Adrenal gland (tissue), 5 donors: ENCODE data around the gene BLTP3A.
"Not testable (repeated sequence)": the region's sequence is repeated elsewhere in the genome, so short reads cannot be mapped to it uniquely, and the experiment has no call there.

ENCODE experiments used
- CTCF ChIP-seq, 6 experiments: fragments of 450-650 bp in 4 of 6; fragments of 200-600 bp in 2 of 6; sonication (generic) in 1 of 6; IDR thresholded peaks; 1 replicate in 5 of 6; 2 replicates in 1 of 6; pipeline versions ENCODE4 v1.5.1 to v1.8.0; 2016 to 2021; ENCODE audit warnings: antibody characterized with exemption in 6 of 6, mild to moderate bottlenecking in 2 of 6, moderate library complexity in 1 of 6
- POLR2A ChIP-seq, 2 donors: fragments of 450-650 bp; IDR thresholded peaks; one replicate each; pipeline ENCODE4 v1.6.1; 2017; ENCODE audit warnings: antibody characterized with exemption in 2 of 2, mild to moderate bottlenecking in 2 of 2, moderate library complexity in 1 of 2
- donor health status: DM: no; HTN: no; CAD: no.

- TF ChIP-seq CTCF, POLR2A (IDR thresholded peaks at IDR 0.05): not testable (repeated sequence)
These were observed 13.2 kb downstream of the BLTP3A start for GRCh38 chr6:34805074-34805473.
